22Rv1 (cell line): Measurements from ENCODE around the gene EMP1.

Experiments
- H3K27ac ChIP-seq: fragments of 450-650 bp; 2 replicates; pipeline ENCODE4 v1.5.1; 2017
- CTCF ChIP-seq: fragments of 450-650 bp; IDR thresholded peaks from 2 replicates; pipeline ENCODE4 v1.5.1; 2017; ENCODE audit warnings: mild to moderate bottlenecking
- ZFX ChIP-seq: fragments of 450-650 bp; IDR thresholded peaks from 2 replicates; pipeline ENCODE4 v1.6.1; 2017; ENCODE audit warnings: antibody characterized with exemption, borderline replicate concordance

EMP1 gene

DNA sequence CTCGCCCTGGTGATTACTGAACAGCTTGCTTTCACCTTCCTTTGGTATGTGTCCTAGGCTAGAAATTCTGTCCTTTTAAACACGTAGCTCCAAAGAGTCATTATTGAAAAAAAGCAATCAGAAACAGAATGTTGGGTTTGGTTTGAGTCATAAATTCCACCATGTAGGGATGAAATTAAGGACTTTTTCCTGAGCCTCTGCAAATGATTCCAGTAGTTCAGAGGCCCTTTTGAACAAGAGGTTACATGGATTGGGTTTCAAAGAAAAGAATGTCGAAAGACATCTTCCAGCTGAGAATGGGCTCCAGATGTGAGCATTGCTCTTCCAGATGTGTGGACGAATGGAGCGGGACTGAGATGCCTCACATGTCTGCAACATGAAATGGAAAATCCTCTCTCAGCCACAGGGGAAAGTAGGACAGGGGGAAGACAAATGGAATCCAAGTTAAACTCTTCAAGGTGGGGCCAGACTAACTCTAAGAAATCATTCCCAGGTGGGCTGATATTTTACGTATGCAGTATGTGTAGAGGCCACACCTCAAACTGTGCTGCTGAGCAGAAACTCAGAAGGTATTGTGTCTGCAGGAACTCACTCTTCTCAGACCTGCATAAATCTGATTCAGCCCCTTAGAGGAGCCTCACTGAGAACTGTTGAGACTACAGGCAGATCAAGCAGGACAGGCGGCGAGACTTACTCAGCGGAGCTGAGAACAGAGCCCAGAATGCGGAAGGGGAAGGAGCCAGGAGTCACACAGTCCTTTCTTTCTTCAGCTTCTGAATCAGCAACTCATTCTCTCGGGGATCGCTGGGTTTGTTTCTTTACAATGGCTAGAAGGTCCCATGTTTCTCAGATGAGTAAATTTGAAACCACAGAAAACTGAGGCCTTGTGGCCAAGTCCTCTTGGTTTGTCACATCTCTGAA is 23.3 kb upstream of the EMP1 start:
- TF ChIP-seq ZFX (no peak), CTCF (no peak)
- no peak overlapping the region for H3K27ac ChIP-seq

GRCh38 chr12:13175499-13175898 is 21.0 kb upstream of the EMP1 start:
- H3K27ac ChIP-seq, result no peak overlapping the region
- TF ChIP-seq ZFX (no peak), CTCF (no peak)

- no peak overlapping the region for H3K27ac ChIP-seq
- no peak for TF ChIP-seq CTCF
- TF ChIP-seq ZFX, result no peak
These were observed 20.3 kb upstream of the EMP1 start for GRCh38 chr12:13176256-13176655.

DNA sequence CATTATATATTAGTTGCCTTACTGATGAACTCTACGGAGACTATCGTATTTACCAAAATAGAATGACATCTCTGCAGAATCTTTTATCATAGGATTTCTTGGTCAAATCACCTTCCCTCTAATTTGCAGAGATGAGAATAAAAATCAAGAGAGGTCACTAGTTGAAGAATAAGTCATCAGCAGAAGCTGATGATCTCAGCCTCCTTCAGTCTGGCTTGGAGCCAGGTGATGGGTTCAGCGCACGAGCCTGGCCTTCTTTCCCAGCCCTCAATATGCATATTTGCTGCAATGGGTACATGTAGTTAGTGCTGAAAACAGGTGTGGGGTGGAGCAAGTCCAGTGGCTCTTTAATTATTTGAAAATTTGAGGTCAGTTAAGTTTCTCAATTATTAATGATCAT is 19.2 kb upstream of the EMP1 start:
- H3K27ac ChIP-seq, result no peak overlapping the region
- TF ChIP-seq CTCF (no peak), ZFX (no peak)

DNA sequence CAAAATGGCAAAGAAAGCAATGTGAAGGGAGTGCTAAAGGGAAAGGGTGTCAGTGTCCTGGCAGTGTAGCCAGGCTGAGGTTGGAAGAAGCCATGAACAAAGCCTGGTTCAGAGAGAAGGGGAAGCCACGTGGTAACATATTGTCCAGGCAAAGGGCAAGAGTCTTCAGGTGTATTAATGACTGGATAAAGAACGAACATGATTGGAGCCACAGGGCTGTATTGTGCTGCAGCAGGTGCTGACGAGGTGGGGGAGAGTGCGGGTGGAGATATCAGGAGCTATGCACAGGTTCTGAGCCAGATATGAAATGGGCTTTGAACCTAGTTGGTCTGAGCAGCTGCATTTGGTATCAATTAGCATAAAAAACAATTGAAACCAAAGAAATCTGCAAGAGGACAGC is 18.6 kb upstream of the EMP1 start:
- no peak for TF ChIP-seq ZFX
- no peak for TF ChIP-seq CTCF
- no peak overlapping the region for H3K27ac ChIP-seq

DNA sequence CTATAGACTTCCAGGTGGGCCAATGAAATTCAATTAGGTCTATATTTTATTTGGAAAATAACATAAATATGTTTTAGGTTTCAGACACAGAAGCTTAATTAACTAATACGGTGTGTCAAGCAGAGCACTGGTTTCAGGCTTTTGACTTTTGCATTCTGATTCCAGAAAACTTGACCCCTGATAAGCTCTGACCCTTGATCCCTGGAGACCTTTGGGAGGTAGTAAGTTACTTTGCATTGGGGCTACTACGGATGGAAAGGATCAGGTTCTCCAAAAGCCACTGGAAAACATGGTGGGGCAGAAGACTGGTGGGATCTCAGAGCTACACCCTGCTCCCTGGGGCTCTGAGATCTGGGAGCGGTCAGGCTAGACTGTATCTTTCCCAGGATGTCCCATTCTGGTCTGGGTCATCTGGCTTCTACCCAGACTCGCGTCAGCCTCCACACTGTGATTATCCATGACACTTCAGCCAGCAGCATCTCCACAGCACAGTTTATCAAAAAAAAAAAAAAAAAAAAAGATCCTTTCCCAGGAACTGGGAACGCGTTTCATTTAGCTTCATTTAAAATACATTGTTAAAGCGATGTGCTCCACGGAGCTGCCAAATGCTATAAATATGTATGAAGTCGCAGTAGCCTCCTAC is 17.8 kb upstream of the EMP1 start:
- TF ChIP-seq CTCF, result no peak
- no peak for TF ChIP-seq ZFX
- no peak overlapping the region for H3K27ac ChIP-seq
